NCI-H2196 (cell line): Measurements from ENCODE around the gene DDX10.

ENCODE experiments used
- DNase-seq: peaks from one replicate; lab custom pipeline; 2025; ENCODE audit not compliant: unreplicated experiment; lab: John Stamatoyannopoulos, UW

Gene DDX10

GRCh38 chr11:108897071-108897481 lies 232.2 kb downstream of the DDX10 start:
- DNase-seq, result no peak

GRCh38 chr11:108897916-108898315 lies 233.0 kb downstream of the DDX10 start:
- no peak for DNase-seq

- no peak for DNase-seq
These were observed 236.5 kb downstream of the DDX10 start for GRCh38 chr11:108901359-108901758.

- no peak for DNase-seq
These were observed 237.2 kb downstream of the DDX10 start for GRCh38 chr11:108902027-108902469.

GRCh38 chr11:108904480-108904879 lies 239.6 kb downstream of the DDX10 start:
- DNase-seq, result no peak

GRCh38 chr11:108906329-108906728 lies 241.5 kb downstream of the DDX10 start:
- no peak for DNase-seq

- no peak for DNase-seq
These were observed 242.0 kb downstream of the DDX10 start for GRCh38 chr11:108906826-108907225.

GRCh38 chr11:108909041-108909440 lies 244.2 kb downstream of the DDX10 start:
- no peak for DNase-seq

- DNase-seq, result no peak
These were observed 245.1 kb downstream of the DDX10 start for GRCh38 chr11:108909921-108910320.

GRCh38 chr11:108912581-108912980 lies 247.7 kb downstream of the DDX10 start:
- no peak for DNase-seq

GRCh38 chr11:108913204-108913603 lies 248.3 kb downstream of the DDX10 start:
- DNase-seq, result no peak

GRCh38 chr11:108914211-108914610 lies 249.3 kb downstream of the DDX10 start:
- no peak for DNase-seq

- DNase-seq, result no peak
These were observed 250.1 kb downstream of the DDX10 start for GRCh38 chr11:108914981-108915380.

GRCh38 chr11:108915666-108916065 lies 250.8 kb downstream of the DDX10 start:
- no peak for DNase-seq

- no peak for DNase-seq
These were observed 251.4 kb downstream of the DDX10 start for GRCh38 chr11:108916290-108916689.

- DNase-seq, result no peak
These were observed 252.1 kb downstream of the DDX10 start for GRCh38 chr11:108916935-108917334.

- no peak for DNase-seq
These were observed 256.3 kb downstream of the DDX10 start for GRCh38 chr11:108921211-108921610.

- no peak for DNase-seq
These were observed 257.4 kb downstream of the DDX10 start for GRCh38 chr11:108922241-108922640.

GRCh38 chr11:108923413-108923812 lies 258.5 kb downstream of the DDX10 start:
- no peak for DNase-seq

GRCh38 chr11:108926171-108926840 lies 261.4 kb downstream of the DDX10 start:
- DNase-seq, result no peak

- DNase-seq, result no peak
These were observed 262.1 kb downstream of the DDX10 start for GRCh38 chr11:108926841-108927577.

- DNase-seq, result no peak
These were observed 263.1 kb downstream of the DDX10 start for GRCh38 chr11:108927791-108928545.
